ENCODE measurements around the gene GPR39. TPM values are rescaled to one million over a fixed set of nuclear protein-coding genes. Genes with fewer than 3 reads are reported as not detected.
A peak's percentile ranks its signal among the peaks of the same experiment; 100 is the strongest.

GPR39 gene
- total and polyA plus RNA-seq, 8 donors, result 0.87 to 16.0 (median 5.5) TPM; not detected in 1

DNA sequence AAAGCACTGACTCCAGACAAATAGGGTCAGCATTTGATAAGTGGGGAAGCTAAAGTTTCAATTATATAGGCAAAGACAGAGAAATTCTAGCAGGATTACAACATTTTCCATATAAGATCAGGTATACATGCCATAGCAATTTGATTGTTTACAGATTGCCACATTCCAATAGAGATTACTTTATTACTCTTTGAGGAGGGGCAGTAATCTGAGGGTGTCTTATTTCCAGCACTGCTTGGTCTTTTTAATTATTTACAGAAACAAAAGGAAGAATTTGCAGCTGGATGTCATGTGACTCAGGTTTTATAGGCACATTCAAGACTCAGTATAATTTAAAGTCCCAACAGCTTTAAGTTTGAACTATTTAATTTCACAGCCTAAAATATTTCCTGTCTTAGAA, 42.5 kb upstream of the GPR39 start:
- H3K27ac ChIP-seq, result no peak overlapping the region

DNA sequence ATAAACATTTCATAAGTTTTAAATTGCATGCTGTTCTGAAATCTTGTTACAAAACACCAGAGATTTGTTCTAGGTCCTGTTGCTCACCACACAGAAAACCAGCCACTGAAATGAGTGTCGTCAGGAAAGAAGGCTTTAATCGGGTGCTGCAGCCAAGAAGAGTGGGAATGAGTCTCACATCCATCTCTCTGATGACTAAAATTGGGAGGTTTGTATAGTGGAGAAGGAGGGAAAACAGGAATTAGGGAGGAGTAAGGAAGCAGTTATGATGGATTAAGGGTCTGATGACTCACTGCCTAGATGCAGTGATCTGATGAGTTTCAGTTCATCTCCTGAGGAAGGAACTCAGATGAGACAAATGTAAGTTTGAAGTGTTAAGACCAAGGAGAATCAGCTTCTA, 42.1 kb upstream of the GPR39 start:
- no peak for TF ChIP-seq POLR2A (IDR thresholded peaks at IDR 0.05)
- TF ChIP-seq, protein P1, sequence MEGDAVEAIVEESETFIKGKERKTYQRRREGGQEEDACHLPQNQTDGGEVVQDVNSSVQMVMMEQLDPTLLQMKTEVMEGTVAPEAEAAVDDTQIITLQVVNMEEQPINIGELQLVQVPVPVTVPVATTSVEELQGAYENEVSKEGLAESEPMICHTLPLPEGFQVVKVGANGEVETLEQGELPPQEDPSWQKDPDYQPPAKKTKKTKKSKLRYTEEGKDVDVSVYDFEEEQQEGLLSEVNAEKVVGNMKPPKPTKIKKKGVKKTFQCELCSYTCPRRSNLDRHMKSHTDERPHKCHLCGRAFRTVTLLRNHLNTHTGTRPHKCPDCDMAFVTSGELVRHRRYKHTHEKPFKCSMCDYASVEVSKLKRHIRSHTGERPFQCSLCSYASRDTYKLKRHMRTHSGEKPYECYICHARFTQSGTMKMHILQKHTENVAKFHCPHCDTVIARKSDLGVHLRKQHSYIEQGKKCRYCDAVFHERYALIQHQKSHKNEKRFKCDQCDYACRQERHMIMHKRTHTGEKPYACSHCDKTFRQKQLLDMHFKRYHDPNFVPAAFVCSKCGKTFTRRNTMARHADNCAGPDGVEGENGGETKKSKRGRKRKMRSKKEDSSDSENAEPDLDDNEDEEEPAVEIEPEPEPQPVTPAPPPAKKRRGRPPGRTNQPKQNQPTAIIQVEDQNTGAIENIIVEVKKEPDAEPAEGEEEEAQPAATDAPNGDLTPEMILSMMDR (IDR thresholded peaks at IDR 0.05), result no peak
- no peak for TF ChIP-seq POLR2AphosphoS5 (IDR thresholded peaks at IDR 0.05)
- TF ChIP-seq EP300 (IDR thresholded peaks at IDR 0.05), result no peak
- DNase-seq, result no peak

More for the DNA sequence above, 42.5 kb upstream of the GPR39 start:
- no peak for DNase-seq
- intact Hi-C loops (cut with DNase I; ENCODE audit: low total_unique reads), result no loop called here
- H3K27me3 ChIP-seq, result no peaks in the 10 kb centered on the region
- TF ChIP-seq, protein P1 (IDR thresholded peaks at IDR 0.05), result no peak
- TF ChIP-seq EP300 (IDR thresholded peaks at IDR 0.05) (no peak), POLR2A (IDR thresholded peaks at IDR 0.05) (no peak), POLR2AphosphoS5 (IDR thresholded peaks at IDR 0.05) (no peak)
- H3K4me3 ChIP-seq, result no peak overlapping the region
- no peaks in the 10 kb centered on the region for H3K36me3 ChIP-seq
- H3K9me3 ChIP-seq, result no peaks in the 10 kb centered on the region
- H3K4me1 ChIP-seq, result no peaks in the 10 kb centered on the region

DNA sequence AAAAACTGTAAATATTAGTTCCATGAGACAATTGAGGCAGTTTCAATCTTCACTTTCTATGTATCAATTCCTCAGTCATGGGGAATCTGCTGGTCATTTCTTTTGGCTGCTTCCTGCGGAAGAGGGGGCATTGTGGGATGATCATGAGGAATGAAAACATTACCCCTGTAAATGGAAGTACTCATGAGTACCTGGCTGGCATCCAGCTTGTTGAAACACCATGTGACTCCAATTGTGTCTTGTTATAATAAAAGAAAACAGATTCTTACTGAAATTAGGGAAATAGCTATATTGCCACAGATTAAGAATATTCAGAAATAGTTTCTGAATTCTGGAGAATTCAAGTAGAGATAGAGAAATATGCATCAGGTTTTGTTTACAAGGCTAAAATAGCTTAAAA, 41.6 kb upstream of the GPR39 start:
- no peak overlapping the region for H3K4me3 ChIP-seq
- H3K27me3 ChIP-seq, result no peaks in the 10 kb centered on the region
- H3K27ac ChIP-seq, result peak overlapping the region in 1 of 5 donors; percentile 1
- no peak for DNase-seq
- intact Hi-C loops (cut with DNase I; ENCODE audit: low total_unique reads), result no loop called here
- TF ChIP-seq, protein P1 (IDR thresholded peaks at IDR 0.05), result no peak
- no peak for TF ChIP-seq POLR2A (IDR thresholded peaks at IDR 0.05)
- TF ChIP-seq EP300 (IDR thresholded peaks at IDR 0.05), result no peak
- TF ChIP-seq POLR2AphosphoS5 (IDR thresholded peaks at IDR 0.05), result no peak
- 47 to 82% (median 78%) methylated on average over 1 of the region's 1 CpG for WGBS, 5 donors
- H3K36me3 ChIP-seq, result no peaks in the 10 kb centered on the region
- no peaks in the 10 kb centered on the region for H3K4me1 ChIP-seq
- H3K9me3 ChIP-seq, result peaks cover 0 to 3% (median 1%) of the 10 kb centered on the region in 4 donors

More for the DNA sequence above, 42.1 kb upstream of the GPR39 start:
- Histone ChIP-seq H3K4me1 (no peaks in the 10 kb centered on the region), H3K36me3 (no peaks in the 10 kb centered on the region), H3K4me3 (no peak overlapping the region), H3K9me3 (no peaks in the 10 kb centered on the region), H3K27me3 (no peaks in the 10 kb centered on the region), H3K27ac (peak overlapping the region in 1 of 5 donors; percentile 1)
- WGBS, 5 donors, result 45 to 81% (median 70%) methylated on average over 2 of the region's 2 CpGs
- intact Hi-C loops (cut with DNase I; ENCODE audit: low total_unique reads), result no loop called here

DNA sequence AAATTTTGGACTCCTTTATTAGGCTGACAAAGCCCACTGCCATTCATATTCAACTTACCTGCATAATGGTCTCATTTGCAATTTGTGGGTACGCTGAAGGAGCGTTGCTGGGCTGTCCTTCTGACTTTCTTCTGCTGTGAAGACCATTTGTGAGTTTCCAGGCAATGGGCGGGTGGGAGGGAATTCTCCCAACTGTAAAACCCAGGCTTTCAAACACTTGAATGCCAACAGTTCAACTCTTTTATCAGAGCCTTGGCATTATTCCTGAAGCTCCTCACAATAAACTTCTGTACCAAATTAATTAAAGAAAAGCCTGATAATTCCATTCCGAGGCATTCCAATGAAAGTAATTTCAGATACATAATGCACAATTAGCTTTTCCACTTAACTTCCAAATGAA, 35.2 kb upstream of the GPR39 start:
- DNase-seq, result no peak
- Histone ChIP-seq H3K27me3 (no peaks in the 10 kb centered on the region), H3K9me3 (peaks cover 0 to 6% (median 5%) of the 10 kb centered on the region in 4 donors), H3K36me3 (no peaks in the 10 kb centered on the region), H3K27ac (no peak overlapping the region), H3K4me3 (no peak overlapping the region), H3K4me1 (peaks cover 0 to 8% (median 0%) of the 10 kb centered on the region in 4 donors)
- TF ChIP-seq POLR2AphosphoS5 (IDR thresholded peaks at IDR 0.05) (no peak), POLR2A (IDR thresholded peaks at IDR 0.05) (no peak), EP300 (IDR thresholded peaks at IDR 0.05) (no peak)
- TF ChIP-seq, protein P1 (IDR thresholded peaks at IDR 0.05), result no peak
- intact Hi-C loops (cut with DNase I; ENCODE audit: low total_unique reads), result no loop called here
- WGBS, 5 donors, result 66 to 87% (median 78%) methylated on average over 4 of the region's 4 CpGs
